HG02981 (cell line): ENCODE measurements around the gene VARS1.

ENCODE experiments used
- ATAC-seq: cut with Tn5 transposase; IDR thresholded peaks from one replicate; pipeline ENCODE4 v1.9.1; 2021; ENCODE audit warnings: mild to moderate bottlenecking, moderate library complexity; ENCODE audit not compliant: unreplicated experiment

The VARS1 gene

GRCh38 chr6:31749301-31750036, 46.1 kb downstream of the VARS1 start:
- ATAC-seq = no peak
